Measurements from ENCODE around the gene FAM204A. TPM values are rescaled to one million over a fixed set of nuclear protein-coding genes. Genes with fewer than 3 reads are reported as not detected.

FAM204A gene
- total and polyA plus RNA-seq, 2 of the 13 experiments (the other 11 are each of a cell fraction or from before 2014, with no cell fraction given), result 9.2 to 61.0 TPM

DNA sequence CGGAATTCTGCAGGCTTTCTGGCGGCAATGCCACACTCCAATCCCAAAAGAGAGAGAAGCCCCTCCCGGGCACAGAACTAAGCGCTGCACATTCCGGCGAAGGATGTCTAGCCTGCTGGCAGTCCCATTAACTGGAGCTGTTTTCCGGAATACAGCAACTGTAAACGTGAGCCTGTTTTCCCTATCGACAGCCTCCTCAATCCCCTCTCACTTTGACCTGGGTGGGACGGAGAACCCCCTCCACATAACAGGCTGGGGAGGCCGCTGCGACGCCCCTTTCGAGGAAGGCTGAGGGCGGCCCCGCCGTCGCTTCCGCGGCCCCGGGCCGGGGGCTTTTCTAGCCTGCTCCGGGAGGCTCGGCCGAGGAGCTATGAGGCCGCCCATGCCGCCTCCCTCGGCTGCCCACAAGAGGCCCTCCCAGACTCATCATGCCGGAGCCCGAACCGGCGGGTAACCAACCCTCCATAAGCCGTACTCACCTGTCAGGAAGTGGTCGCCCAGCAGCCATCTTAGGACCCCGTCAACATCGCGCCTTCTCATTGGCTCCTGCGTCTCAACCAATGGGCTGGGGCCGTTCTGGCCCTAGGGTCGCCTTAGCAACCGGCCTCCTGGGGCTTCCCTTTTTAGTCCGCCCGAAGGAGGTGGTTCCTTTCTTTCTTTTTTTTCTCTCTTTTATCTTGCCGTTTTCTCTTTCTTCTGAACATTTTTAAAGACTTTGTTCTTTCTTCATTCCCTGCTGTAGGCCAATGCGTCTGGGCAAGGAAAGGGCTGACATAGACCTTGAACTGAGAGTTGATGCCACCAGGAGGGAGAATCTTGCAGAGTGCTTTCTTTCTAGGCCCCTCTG lies at the start of gene FAM204A (continued):
- TF ChIP-seq ELF3 (CRISPR knock-in tag; IDR thresholded peaks at IDR 0.05) (peak; percentile 44; the same call in 1 of the 2 replicates), ZNF550 (CRISPR knock-in tag; IDR thresholded peaks at IDR 0.05; ENCODE audit: borderline replicate concordance) (no peak), MAF1 (CRISPR knock-in tag; IDR thresholded peaks at IDR 0.05; ENCODE audit: borderline replicate concordance) (no peak), NCOA5 (CRISPR knock-in tag; IDR thresholded peaks at IDR 0.05) (no peak), RBFOX2 (IDR thresholded peaks at IDR 0.05; ENCODE audit: low read depth, low read length) (peak; percentile 84), XBP1 (CRISPR knock-in tag; IDR thresholded peaks at IDR 0.05) (no peak), POLR2AphosphoS2 (IDR thresholded peaks at IDR 0.05; ENCODE audit: low read depth, low read length) (no peak), ZNF234 (CRISPR knock-in tag; conservative IDR thresholded peaks at IDR 0.05) (no peak), TEAD3 (CRISPR knock-in tag; optimal IDR thresholded peaks at IDR 0.05; ENCODE audit: borderline replicate concordance) (no peak), SP5 (CRISPR knock-in tag; IDR thresholded peaks at IDR 0.05; ENCODE audit: borderline replicate concordance, low read depth) (no peak)
- TF ChIP-seq, protein P1, sequence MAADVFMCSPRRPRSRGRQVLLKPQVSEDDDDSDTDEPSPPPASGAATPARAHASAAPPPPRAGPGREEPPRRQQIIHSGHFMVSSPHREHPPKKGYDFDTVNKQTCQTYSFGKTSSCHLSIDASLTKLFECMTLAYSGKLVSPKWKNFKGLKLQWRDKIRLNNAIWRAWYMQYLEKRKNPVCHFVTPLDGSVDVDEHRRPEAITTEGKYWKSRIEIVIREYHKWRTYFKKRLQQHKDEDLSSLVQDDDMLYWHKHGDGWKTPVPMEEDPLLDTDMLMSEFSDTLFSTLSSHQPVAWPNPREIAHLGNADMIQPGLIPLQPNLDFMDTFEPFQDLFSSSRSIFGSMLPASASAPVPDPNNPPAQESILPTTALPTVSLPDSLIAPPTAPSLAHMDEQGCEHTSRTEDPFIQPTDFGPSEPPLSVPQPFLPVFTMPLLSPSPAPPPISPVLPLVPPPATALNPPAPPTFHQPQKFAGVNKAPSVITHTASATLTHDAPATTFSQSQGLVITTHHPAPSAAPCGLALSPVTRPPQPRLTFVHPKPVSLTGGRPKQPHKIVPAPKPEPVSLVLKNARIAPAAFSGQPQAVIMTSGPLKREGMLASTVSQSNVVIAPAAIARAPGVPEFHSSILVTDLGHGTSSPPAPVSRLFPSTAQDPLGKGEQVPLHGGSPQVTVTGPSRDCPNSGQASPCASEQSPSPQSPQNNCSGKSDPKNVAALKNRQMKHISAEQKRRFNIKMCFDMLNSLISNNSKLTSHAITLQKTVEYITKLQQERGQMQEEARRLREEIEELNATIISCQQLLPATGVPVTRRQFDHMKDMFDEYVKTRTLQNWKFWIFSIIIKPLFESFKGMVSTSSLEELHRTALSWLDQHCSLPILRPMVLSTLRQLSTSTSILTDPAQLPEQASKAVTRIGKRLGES (CRISPR knock-in tag; IDR thresholded peaks at IDR 0.05; ENCODE audit: borderline replicate concordance), result no peak
- TF ChIP-seq, protein P2, sequence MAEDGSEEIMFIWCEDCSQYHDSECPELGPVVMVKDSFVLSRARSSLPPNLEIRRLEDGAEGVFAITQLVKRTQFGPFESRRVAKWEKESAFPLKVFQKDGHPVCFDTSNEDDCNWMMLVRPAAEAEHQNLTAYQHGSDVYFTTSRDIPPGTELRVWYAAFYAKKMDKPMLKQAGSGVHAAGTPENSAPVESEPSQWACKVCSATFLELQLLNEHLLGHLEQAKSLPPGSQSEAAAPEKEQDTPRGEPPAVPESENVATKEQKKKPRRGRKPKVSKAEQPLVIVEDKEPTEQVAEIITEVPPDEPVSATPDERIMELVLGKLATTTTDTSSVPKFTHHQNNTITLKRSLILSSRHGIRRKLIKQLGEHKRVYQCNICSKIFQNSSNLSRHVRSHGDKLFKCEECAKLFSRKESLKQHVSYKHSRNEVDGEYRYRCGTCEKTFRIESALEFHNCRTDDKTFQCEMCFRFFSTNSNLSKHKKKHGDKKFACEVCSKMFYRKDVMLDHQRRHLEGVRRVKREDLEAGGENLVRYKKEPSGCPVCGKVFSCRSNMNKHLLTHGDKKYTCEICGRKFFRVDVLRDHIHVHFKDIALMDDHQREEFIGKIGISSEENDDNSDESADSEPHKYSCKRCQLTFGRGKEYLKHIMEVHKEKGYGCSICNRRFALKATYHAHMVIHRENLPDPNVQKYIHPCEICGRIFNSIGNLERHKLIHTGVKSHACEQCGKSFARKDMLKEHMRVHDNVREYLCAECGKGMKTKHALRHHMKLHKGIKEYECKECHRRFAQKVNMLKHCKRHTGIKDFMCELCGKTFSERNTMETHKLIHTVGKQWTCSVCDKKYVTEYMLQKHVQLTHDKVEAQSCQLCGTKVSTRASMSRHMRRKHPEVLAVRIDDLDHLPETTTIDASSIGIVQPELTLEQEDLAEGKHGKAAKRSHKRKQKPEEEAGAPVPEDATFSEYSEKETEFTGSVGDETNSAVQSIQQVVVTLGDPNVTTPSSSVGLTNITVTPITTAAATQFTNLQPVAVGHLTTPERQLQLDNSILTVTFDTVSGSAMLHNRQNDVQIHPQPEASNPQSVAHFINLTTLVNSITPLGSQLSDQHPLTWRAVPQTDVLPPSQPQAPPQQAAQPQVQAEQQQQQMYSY (CRISPR knock-in tag; IDR thresholded peaks at IDR 0.05), result no peak
- TF ChIP-seq, protein P3, sequence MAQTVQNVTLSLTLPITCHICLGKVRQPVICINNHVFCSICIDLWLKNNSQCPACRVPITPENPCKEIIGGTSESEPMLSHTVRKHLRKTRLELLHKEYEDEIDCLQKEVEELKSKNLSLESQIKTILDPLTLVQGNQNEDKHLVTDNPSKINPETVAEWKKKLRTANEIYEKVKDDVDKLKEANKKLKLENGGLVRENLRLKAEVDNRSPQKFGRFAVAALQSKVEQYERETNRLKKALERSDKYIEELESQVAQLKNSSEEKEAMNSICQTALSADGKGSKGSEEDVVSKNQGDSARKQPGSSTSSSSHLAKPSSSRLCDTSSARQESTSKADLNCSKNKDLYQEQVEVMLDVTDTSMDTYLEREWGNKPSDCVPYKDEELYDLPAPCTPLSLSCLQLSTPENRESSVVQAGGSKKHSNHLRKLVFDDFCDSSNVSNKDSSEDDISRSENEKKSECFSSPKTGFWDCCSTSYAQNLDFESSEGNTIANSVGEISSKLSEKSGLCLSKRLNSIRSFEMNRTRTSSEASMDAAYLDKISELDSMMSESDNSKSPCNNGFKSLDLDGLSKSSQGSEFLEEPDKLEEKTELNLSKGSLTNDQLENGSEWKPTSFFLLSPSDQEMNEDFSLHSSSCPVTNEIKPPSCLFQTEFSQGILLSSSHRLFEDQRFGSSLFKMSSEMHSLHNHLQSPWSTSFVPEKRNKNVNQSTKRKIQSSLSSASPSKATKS (CRISPR knock-in tag; IDR thresholded peaks at IDR 0.05), result no peak
- TF ChIP-seq, protein P4, sequence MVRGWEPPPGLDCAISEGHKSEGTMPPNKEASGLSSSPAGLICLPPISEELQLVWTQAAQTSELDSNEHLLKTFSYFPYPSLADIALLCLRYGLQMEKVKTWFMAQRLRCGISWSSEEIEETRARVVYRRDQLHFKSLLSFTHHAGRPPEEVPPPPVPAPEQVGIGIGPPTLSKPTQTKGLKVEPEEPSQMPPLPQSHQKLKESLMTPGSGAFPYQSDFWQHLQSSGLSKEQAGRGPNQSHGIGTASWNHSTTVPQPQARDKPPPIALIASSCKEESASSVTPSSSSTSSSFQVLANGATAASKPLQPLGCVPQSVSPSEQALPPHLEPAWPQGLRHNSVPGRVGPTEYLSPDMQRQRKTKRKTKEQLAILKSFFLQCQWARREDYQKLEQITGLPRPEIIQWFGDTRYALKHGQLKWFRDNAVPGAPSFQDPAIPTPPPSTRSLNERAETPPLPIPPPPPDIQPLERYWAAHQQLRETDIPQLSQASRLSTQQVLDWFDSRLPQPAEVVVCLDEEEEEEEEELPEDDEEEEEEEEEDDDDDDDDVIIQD (CRISPR knock-in tag; IDR thresholded peaks at IDR 0.05; ENCODE audit: low read depth), result no peak
- TF ChIP-seq, protein P5, sequence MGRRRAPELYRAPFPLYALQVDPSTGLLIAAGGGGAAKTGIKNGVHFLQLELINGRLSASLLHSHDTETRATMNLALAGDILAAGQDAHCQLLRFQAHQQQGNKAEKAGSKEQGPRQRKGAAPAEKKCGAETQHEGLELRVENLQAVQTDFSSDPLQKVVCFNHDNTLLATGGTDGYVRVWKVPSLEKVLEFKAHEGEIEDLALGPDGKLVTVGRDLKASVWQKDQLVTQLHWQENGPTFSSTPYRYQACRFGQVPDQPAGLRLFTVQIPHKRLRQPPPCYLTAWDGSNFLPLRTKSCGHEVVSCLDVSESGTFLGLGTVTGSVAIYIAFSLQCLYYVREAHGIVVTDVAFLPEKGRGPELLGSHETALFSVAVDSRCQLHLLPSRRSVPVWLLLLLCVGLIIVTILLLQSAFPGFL (CRISPR knock-in tag; IDR thresholded peaks at IDR 0.05), result no peak
